Measurements from ENCODE around the gene SLC17A2.

Gene SLC17A2

GRCh38 chr6:25958700-25959162 is 28.2 kb upstream of the SLC17A2 start:
- H3K27ac ChIP-seq = no peak overlapping the region
- TF ChIP-seq CTCF (IDR thresholded peaks at IDR 0.05) = no peak
- intact Hi-C loops (cut with DNase I; ENCODE audit: low total_unique reads) = no loop called here

GRCh38 chr6:25956226-25956625 is 25.7 kb upstream of the SLC17A2 start:
- no peak overlapping the region for H3K27ac ChIP-seq
- no peak overlapping the region for H3K4me3 ChIP-seq
- peaks cover 0 to 3% (median 0%) of the 10 kb centered on the region in 3 donors for H3K9me3 ChIP-seq
- no peak for TF ChIP-seq CTCF (IDR thresholded peaks at IDR 0.05)
- H3K36me3 ChIP-seq = no peaks in the 10 kb centered on the region
- intact Hi-C loops (cut with DNase I; ENCODE audit: low total_unique reads) = no loop called here
- no peak for DNase-seq
- H3K27me3 ChIP-seq = no peaks in the 10 kb centered on the region
- no peaks in the 10 kb centered on the region for H3K4me1 ChIP-seq

More at GRCh38 chr6:25958700-25959162, 28.2 kb upstream of the SLC17A2 start:
- H3K9me3 ChIP-seq = peaks cover 0 to 3% (median 0%) of the 10 kb centered on the region in 3 donors
- no peak overlapping the region for H3K4me3 ChIP-seq
- H3K4me1 ChIP-seq = peaks cover 0 to 15% (median 10%) of the 10 kb centered on the region in 4 donors
- H3K36me3 ChIP-seq = no peaks in the 10 kb centered on the region
- H3K27me3 ChIP-seq = no peaks in the 10 kb centered on the region
- no peak for DNase-seq

GRCh38 chr6:25954756-25955155 is 24.3 kb upstream of the SLC17A2 start:
- H3K27ac ChIP-seq = no peak overlapping the region
- TF ChIP-seq CTCF (IDR thresholded peaks at IDR 0.05) = no peak
- no peaks in the 10 kb centered on the region for H3K4me1 ChIP-seq
- no peak overlapping the region for H3K4me3 ChIP-seq
- intact Hi-C loops (cut with DNase I; ENCODE audit: low total_unique reads) = no loop called here
- DNase-seq = no peak
- no peaks in the 10 kb centered on the region for H3K36me3 ChIP-seq
- no peaks in the 10 kb centered on the region for H3K27me3 ChIP-seq
- peaks cover 0 to 3% (median 0%) of the 10 kb centered on the region in 3 donors for H3K9me3 ChIP-seq

- DNase-seq = no peak
- intact Hi-C loops (cut with DNase I; ENCODE audit: low total_unique reads) = no loop called here
- Histone ChIP-seq H3K4me3 (no peak overlapping the region), H3K9me3 (peaks cover 0 to 1% (median 0%) of the 10 kb centered on the region in 3 donors), H3K36me3 (no peaks in the 10 kb centered on the region), H3K27ac (no peak overlapping the region), H3K27me3 (no peaks in the 10 kb centered on the region), H3K4me1 (no peaks in the 10 kb centered on the region)
- no peak for TF ChIP-seq CTCF (IDR thresholded peaks at IDR 0.05)
Measured at GRCh38 chr6:25953733-25954132, 23.2 kb upstream of the SLC17A2 start.

GRCh38 chr6:25952535-25952934 is 22.0 kb upstream of the SLC17A2 start:
- no peak for TF ChIP-seq CTCF (IDR thresholded peaks at IDR 0.05)
- Histone ChIP-seq H3K27me3 (no peaks in the 10 kb centered on the region), H3K4me3 (no peak overlapping the region)

More at GRCh38 chr6:25952535-25952934, 22.0 kb upstream of the SLC17A2 start:
- no peaks in the 10 kb centered on the region for H3K4me1 ChIP-seq
- no peak overlapping the region for H3K27ac ChIP-seq
- H3K9me3 ChIP-seq = no peaks in the 10 kb centered on the region
- DNase-seq = no peak
- no peaks in the 10 kb centered on the region for H3K36me3 ChIP-seq
- intact Hi-C loops (cut with DNase I; ENCODE audit: low total_unique reads) = no loop called here

Data from tibial artery (tissue), 4 donors.